ENCODE results near the gene MGST1.
A peak's percentile ranks its signal among the peaks of the same experiment; 100 is the strongest.

Gene MGST1

DNA sequence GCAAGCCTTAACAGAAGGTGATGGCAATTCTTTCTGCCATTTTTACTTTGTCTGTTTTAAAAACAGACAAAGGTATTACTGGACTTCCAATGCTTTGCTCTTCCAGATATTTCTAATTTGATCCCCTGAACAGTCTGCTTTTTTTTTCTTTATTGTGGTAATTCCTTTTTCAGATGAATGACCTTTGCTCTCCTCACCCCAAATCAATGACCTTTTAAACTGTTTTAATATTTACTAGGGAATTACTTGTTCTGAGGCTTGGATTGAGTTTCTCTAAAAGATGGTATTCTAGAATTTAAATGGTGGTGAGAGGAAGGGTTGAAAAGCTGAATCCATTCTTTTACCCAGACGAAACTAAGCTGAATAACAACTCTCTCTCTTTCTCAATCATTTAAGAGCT lies 2.3 kb upstream of the MGST1 start:
- no peak overlapping the region for H3K4me3 ChIP-seq (ENCODE audit: low read depth, low read length)
- TF ChIP-seq, protein P1, sequence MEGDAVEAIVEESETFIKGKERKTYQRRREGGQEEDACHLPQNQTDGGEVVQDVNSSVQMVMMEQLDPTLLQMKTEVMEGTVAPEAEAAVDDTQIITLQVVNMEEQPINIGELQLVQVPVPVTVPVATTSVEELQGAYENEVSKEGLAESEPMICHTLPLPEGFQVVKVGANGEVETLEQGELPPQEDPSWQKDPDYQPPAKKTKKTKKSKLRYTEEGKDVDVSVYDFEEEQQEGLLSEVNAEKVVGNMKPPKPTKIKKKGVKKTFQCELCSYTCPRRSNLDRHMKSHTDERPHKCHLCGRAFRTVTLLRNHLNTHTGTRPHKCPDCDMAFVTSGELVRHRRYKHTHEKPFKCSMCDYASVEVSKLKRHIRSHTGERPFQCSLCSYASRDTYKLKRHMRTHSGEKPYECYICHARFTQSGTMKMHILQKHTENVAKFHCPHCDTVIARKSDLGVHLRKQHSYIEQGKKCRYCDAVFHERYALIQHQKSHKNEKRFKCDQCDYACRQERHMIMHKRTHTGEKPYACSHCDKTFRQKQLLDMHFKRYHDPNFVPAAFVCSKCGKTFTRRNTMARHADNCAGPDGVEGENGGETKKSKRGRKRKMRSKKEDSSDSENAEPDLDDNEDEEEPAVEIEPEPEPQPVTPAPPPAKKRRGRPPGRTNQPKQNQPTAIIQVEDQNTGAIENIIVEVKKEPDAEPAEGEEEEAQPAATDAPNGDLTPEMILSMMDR (IDR thresholded peaks at IDR 0.05; ENCODE audit: insufficient read depth, low read length, missing control alignments), result no peak
- POLR2A ChIA-PET, result no interaction called here
- DNase-seq (ENCODE audit: low read depth, low spot score), result no peak
- CTCF ChIA-PET, result no interaction called here

GRCh38 chr12:16346958-16347357 lies 487 bp upstream of the MGST1 start:
- DNase-seq (ENCODE audit: low read depth, low spot score), result no peak
- TF ChIP-seq, protein P1 (IDR thresholded peaks at IDR 0.05; ENCODE audit: insufficient read depth, low read length, missing control alignments), result no peak
- H3K4me3 ChIP-seq (ENCODE audit: low read depth, low read length), result peak overlapping the region; percentile 60
- CTCF ChIA-PET, result no interaction called here
- POLR2A ChIA-PET, result no interaction called here

GRCh38 chr12:16348435-16349130 lies 1.1 kb downstream of the MGST1 start:
- TF ChIP-seq, protein P1 (IDR thresholded peaks at IDR 0.05; ENCODE audit: insufficient read depth, low read length, missing control alignments), result no peak
- ChIA-PET CTCF (no interaction called here), POLR2A (no interaction called here)
- H3K4me3 ChIP-seq (ENCODE audit: low read depth, low read length), result peak overlapping the region; percentile 60
- DNase-seq (ENCODE audit: low read depth, low spot score), result no peak

DNA sequence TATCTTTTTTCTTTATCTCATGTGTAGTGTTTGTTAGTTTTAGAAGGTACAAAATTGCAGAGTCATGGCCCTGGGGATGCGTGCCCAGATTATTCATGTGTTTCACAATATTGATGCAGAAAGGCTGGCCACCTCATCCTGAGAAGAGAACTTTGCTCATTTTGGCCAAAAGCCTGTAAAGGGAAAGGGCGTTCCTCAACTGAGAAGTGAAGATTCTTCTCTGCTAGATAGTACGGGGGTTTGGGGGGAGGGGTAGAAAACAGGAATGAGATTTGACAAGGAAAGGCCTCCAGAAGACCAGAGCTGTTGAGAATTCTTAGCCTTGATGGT lies 1.7 kb downstream of the MGST1 start:
- ChIA-PET POLR2A (no interaction called here), CTCF (interaction anchor here (4.4 kb wide), 1 partner anchor 11 kb away, joined by 24 read pairs; no protein-coding TSS in a partner anchor)
- DNase-seq (ENCODE audit: low read depth, low spot score), result peak; percentile 69
- H3K4me3 ChIP-seq (ENCODE audit: low read depth, low read length), result peak overlapping the region; percentile 41
- TF ChIP-seq, protein P1 (IDR thresholded peaks at IDR 0.05; ENCODE audit: insufficient read depth, low read length, missing control alignments), result no peak

DNA sequence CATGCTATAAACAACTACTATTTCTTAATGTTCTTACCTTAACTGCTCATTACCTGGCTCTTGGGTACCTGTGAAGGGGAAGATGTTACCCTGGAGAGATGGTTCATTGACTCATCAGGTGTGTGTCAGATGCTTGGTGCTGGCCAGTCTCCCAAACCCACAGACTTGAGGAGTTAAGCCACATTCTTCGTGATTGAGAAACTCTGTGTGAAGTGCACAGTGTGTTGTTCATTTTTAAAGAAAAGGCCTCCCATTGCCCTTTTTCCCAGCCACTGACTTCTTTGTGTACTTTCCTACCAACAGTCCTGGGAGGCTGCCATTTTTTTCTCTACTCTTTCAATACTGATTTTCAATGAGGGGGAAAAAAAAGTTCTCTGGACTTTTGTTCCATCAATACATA lies 3.2 kb downstream of the MGST1 start:
- POLR2A ChIA-PET, result no interaction called here
- CTCF ChIA-PET, result interaction anchor here (4.4 kb wide), 1 partner anchor 10 kb away, joined by 24 read pairs; no protein-coding TSS in a partner anchor
- H3K4me3 ChIP-seq (ENCODE audit: low read depth, low read length), result no peak overlapping the region
- DNase-seq (ENCODE audit: low read depth, low spot score), result peak; percentile 83
- TF ChIP-seq, protein P1 (IDR thresholded peaks at IDR 0.05; ENCODE audit: insufficient read depth, low read length, missing control alignments), result no peak

DNA sequence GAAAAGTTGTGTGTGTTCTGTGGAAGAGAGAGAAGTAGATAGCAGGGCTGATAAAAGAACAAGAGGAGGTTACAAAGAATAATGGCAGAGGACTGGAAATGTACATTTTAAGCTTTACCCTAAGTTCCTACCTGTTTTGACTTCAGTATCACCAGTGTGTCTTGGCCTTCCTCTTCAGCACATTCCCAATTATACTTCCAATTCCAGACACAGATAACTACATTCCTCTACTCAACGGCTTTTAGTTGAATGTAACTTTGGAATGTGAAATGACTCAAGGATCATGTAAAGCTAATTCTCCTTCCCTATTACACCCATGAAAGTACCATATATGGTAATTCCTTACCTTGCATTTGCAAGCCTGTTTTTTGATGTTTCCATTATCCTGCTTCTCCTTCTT lies 5.0 kb downstream of the MGST1 start:
- peak overlapping the region; percentile 38 for H3K4me3 ChIP-seq (ENCODE audit: low read depth, low read length)

More for the DNA sequence above, 5.0 kb downstream of the MGST1 start:
- CTCF ChIA-PET, result interaction anchor here (1.4 to 4.4 kb wide), 3 partner anchors 8 to 374 kb away, joined by 3 to 24 read pairs (median 7); no protein-coding TSS in a partner anchor
- POLR2A ChIA-PET, result no interaction called here
- DNase-seq (ENCODE audit: low read depth, low spot score), result peak; percentile 38
- TF ChIP-seq, protein P1 (IDR thresholded peaks at IDR 0.05; ENCODE audit: insufficient read depth, low read length, missing control alignments), result no peak
